Measurements from ENCODE around the gene ATP2B2. TPM values are rescaled to one million over a fixed set of nuclear protein-coding genes. Genes with fewer than 3 reads are reported as not detected.

The ATP2B2 gene
- total and polyA plus RNA-seq, 2 of the 8 experiments (the other 6 are each of a cell fraction or from before 2014, with no cell fraction given): 0.14 to 1.2 TPM

GRCh38 chr3:10371167-10371566 is 134.2 kb downstream of the ATP2B2 start (continued):
- TF ChIP-seq RAD21 (IDR thresholded peaks at IDR 0.05 in 1 of 2, conservative IDR thresholded peaks at IDR 0.05 in 1 of 2; ENCODE audit: low read depth in 2 of 2, low read length in 2 of 2) (no peak), FOSL1 (IDR thresholded peaks at IDR 0.05; ENCODE audit: insufficient read depth, low read depth, low read length) (no peak), SIN3A (conservative IDR thresholded peaks at IDR 0.05 in 1 of 2, IDR thresholded peaks at IDR 0.05 in 1 of 2; ENCODE audit: low read depth in 1 of 2, low read length in 2 of 2) (no peak), SRF (IDR thresholded peaks at IDR 0.05; ENCODE audit: low read depth, low read length) (no peak), CHD2 (IDR thresholded peaks at IDR 0.05; ENCODE audit: low read length) (no peak)

Measured in H1 (cell line).